ENCODE results near the gene ATF1. TPM values are rescaled to one million over a fixed set of nuclear protein-coding genes. Genes with fewer than 3 reads are reported as not detected.
"Not testable (repeated sequence)": the region's sequence is repeated elsewhere in the genome, so short reads cannot be mapped to it uniquely, and the experiment has no call there.

ATF1 gene
- total RNA-seq, 1 experiment from 2014 or later: 61.0 TPM

- no peak for DNase-seq (ENCODE audit: low spot score)
These were observed 11.8 kb upstream of the ATF1 start for GRCh38 chr12:50751948-50752721.

- no peak for DNase-seq (ENCODE audit: low spot score)
These were observed 10.6 kb upstream of the ATF1 start for GRCh38 chr12:50753232-50753769.

GRCh38 chr12:50764286-50765094 lies 589 bp downstream of the ATF1 start:
- DNase-seq (ENCODE audit: low spot score): peak; percentile 30

- peak; percentile 75 for DNase-seq (ENCODE audit: low spot score)
These were observed 1.4 kb downstream of the ATF1 start for GRCh38 chr12:50765095-50765911.

- DNase-seq (ENCODE audit: low spot score): no peak
These were observed 4.5 kb downstream of the ATF1 start for GRCh38 chr12:50768391-50768790.

- not testable (repeated sequence) for DNase-seq (ENCODE audit: low spot score)
These were observed 4.9 kb downstream of the ATF1 start for GRCh38 chr12:50768813-50769212.

GRCh38 chr12:50771409-50771808 lies 7.5 kb downstream of the ATF1 start:
- DNase-seq (ENCODE audit: low spot score): no peak

- no peak for DNase-seq (ENCODE audit: low spot score)
These were observed 8.6 kb downstream of the ATF1 start for GRCh38 chr12:50772470-50772869.

- no peak for DNase-seq (ENCODE audit: low spot score)
These were observed 9.0 kb downstream of the ATF1 start for GRCh38 chr12:50772877-50773276.

- DNase-seq (ENCODE audit: low spot score): no peak
These were observed 11.3 kb downstream of the ATF1 start for GRCh38 chr12:50775251-50775650.

GRCh38 chr12:50776749-50777728 lies 13.1 kb downstream of the ATF1 start:
- no peak for DNase-seq (ENCODE audit: low spot score)

- DNase-seq (ENCODE audit: low spot score): no peak
These were observed 15.0 kb downstream of the ATF1 start for GRCh38 chr12:50778663-50779590.

GRCh38 chr12:50780013-50780412 lies 16.1 kb downstream of the ATF1 start:
- no peak for DNase-seq (ENCODE audit: low spot score)

GRCh38 chr12:50784501-50784900 lies 20.6 kb downstream of the ATF1 start:
- DNase-seq (ENCODE audit: low spot score): no peak

- DNase-seq (ENCODE audit: low spot score): no peak
These were observed 21.6 kb downstream of the ATF1 start for GRCh38 chr12:50785406-50786001.

GRCh38 chr12:50786498-50787231 lies 22.8 kb downstream of the ATF1 start:
- peak; percentile 83 for DNase-seq (ENCODE audit: low spot score)

GRCh38 chr12:50787618-50788017 lies 23.7 kb downstream of the ATF1 start:
- DNase-seq (ENCODE audit: low spot score): no peak

- DNase-seq (ENCODE audit: low spot score): no peak
These were observed 24.7 kb downstream of the ATF1 start for GRCh38 chr12:50788561-50788960.

Data from HT-29 (cell line).